Mesenchymal stem cell (in vitro differentiated cells and primary cell): ENCODE results near the gene HDAC7.

ENCODE experiments used
- DNase-seq: peaks from one replicate; pipeline ENCODE4 v3.0.0-alpha.2; 2013
- H2AFZ ChIP-seq: one replicate; pipeline ENCODE4 v1.6.1; 2013; ENCODE audit warnings: low read depth, mild to moderate bottlenecking, control low read depth, inconsistent platforms, low read length, moderate library complexity
- H2AK5ac ChIP-seq: 2 replicates; pipeline ENCODE4 v1.6.1; 2013; ENCODE audit warnings: low read length, moderate library complexity, mild to moderate bottlenecking, inconsistent platforms; ENCODE audit not compliant: severe bottlenecking
- H2BK120ac ChIP-seq: one replicate; pipeline ENCODE4 v1.6.1; 2013; ENCODE audit warnings: low read depth, mild to moderate bottlenecking, inconsistent platforms, low read length, moderate library complexity
- H2BK12ac ChIP-seq, 2 experiments: one replicate each; pipeline ENCODE4 v1.6.1; 2013; ENCODE audit warnings: inconsistent platforms in 2 of 2, low read length in 2 of 2, mild to moderate bottlenecking in 2 of 2, moderate library complexity in 2 of 2, control low read depth in 1 of 2
- H2BK15ac ChIP-seq: one replicate; pipeline ENCODE4 v1.6.1; 2013; ENCODE audit warnings: mild to moderate bottlenecking, low read depth, inconsistent platforms; ENCODE audit not compliant: poor library complexity, severe bottlenecking
- H2BK5ac ChIP-seq: 2 replicates; pipeline ENCODE4 v1.6.1; 2013; ENCODE audit warnings: low read depth, mild to moderate bottlenecking, low read length, control low read depth, inconsistent platforms; ENCODE audit not compliant: poor library complexity, severe bottlenecking
- H3K14ac ChIP-seq, 2 experiments: one replicate each; pipeline ENCODE4 v1.6.1; 2013; ENCODE audit warnings: inconsistent platforms in 2 of 2, low read length in 2 of 2, control low read depth in 1 of 2, mild to moderate bottlenecking in 1 of 2, moderate library complexity in 1 of 2
- H3K18ac ChIP-seq, 2 experiments: one replicate each; pipeline ENCODE4 v1.6.1; 2013; ENCODE audit warnings: inconsistent platforms in 2 of 2, low read length in 2 of 2, control low read depth in 1 of 2, low read depth in 1 of 2, mild to moderate bottlenecking in 1 of 2
- H3K23ac ChIP-seq, 2 experiments: one replicate each; pipeline ENCODE4 v1.6.1; 2013; ENCODE audit warnings: inconsistent platforms in 2 of 2, low read length in 2 of 2, mild to moderate bottlenecking in 2 of 2, moderate library complexity in 2 of 2, control low read depth in 1 of 2
- H3K27ac ChIP-seq: 2 replicates; pipeline ENCODE4 v1.5.1; 2013; ENCODE audit warnings: mild to moderate bottlenecking, moderate library complexity, low read length, control low read depth, inconsistent platforms; ENCODE audit not compliant: poor library complexity, severe bottlenecking
- H3K27me3 ChIP-seq, 2 experiments: 2 replicates each; pipeline versions ENCODE4 v1.6.1 to v1.7.0; 2013; ENCODE audit warnings: low read length in 2 of 2, mild to moderate bottlenecking in 2 of 2, moderate library complexity in 2 of 2, control low read depth in 1 of 2, inconsistent platforms in 1 of 2; ENCODE audit not compliant: control insufficient read depth in 1 of 2, insufficient read depth in 1 of 2
- H3K36me3 ChIP-seq, 2 experiments: 2 replicates each; pipeline versions ENCODE4 v1.6.1 to v1.7.0; 2013; ENCODE audit warnings: low read length in 2 of 2, control low read depth in 1 of 2, inconsistent platforms in 1 of 2, low read depth in 1 of 2, mild to moderate bottlenecking in 1 of 2; ENCODE audit not compliant: insufficient read depth in 2 of 2, control insufficient read depth in 1 of 2
- H3K4ac ChIP-seq, 2 experiments: one replicate each; pipeline ENCODE4 v1.6.1; 2013; ENCODE audit warnings: inconsistent platforms in 2 of 2, low read length in 2 of 2, mild to moderate bottlenecking in 2 of 2, moderate library complexity in 2 of 2, control low read depth in 1 of 2, low read depth in 1 of 2
- H3K4me1 ChIP-seq: 2 replicates; pipeline ENCODE4 v1.6.1; 2013; ENCODE audit warnings: low read depth, low read length, control low read depth; ENCODE audit not compliant: control insufficient read depth, insufficient read depth
- H3K4me2 ChIP-seq: 2 replicates; pipeline ENCODE4 v1.6.1; 2013; ENCODE audit warnings: low read length, mild to moderate bottlenecking, inconsistent platforms; ENCODE audit not compliant: poor library complexity, severe bottlenecking
- H3K4me3 ChIP-seq, 2 experiments: 2 replicates each; pipeline versions ENCODE4 v1.5.1 to v1.7.0; 2013; ENCODE audit warnings: low read length in 2 of 2, mild to moderate bottlenecking in 2 of 2, control low read depth in 1 of 2, low read depth in 1 of 2; ENCODE audit not compliant: insufficient read depth in 1 of 2
- H3K79me1 ChIP-seq: replicated peaks from 2 replicates; pipeline ENCODE4 v1.6.1; 2013; ENCODE audit warnings: mild to moderate bottlenecking, control low read depth, low read length, inconsistent platforms; ENCODE audit not compliant: poor library complexity, severe bottlenecking
- H3K9ac ChIP-seq: 2 replicates; pipeline ENCODE4 v1.7.0; 2013; ENCODE audit warnings: mild to moderate bottlenecking, low read length, moderate library complexity
- H3K9me3 ChIP-seq: 2 replicates; pipeline ENCODE4 v1.7.0; 2013; ENCODE audit warnings: mild to moderate bottlenecking, low read length; ENCODE audit not compliant: control insufficient read depth
- H4K8ac ChIP-seq: one replicate; pipeline ENCODE4 v1.6.1; 2013; ENCODE audit warnings: inconsistent platforms, mild to moderate bottlenecking, low read length, moderate library complexity
- H4K91ac ChIP-seq: one replicate; pipeline ENCODE4 v1.6.1; 2013; ENCODE audit warnings: mild to moderate bottlenecking, low read length, inconsistent platforms
- WGBS: methylation state at CpG from one replicate; pipeline ENCODE4 v1.1.7; 2013; ENCODE audit warnings: mixed read lengths; 5-methylcytosine and 5-hydroxymethylcytosine counted together

The HDAC7 gene

DNA sequence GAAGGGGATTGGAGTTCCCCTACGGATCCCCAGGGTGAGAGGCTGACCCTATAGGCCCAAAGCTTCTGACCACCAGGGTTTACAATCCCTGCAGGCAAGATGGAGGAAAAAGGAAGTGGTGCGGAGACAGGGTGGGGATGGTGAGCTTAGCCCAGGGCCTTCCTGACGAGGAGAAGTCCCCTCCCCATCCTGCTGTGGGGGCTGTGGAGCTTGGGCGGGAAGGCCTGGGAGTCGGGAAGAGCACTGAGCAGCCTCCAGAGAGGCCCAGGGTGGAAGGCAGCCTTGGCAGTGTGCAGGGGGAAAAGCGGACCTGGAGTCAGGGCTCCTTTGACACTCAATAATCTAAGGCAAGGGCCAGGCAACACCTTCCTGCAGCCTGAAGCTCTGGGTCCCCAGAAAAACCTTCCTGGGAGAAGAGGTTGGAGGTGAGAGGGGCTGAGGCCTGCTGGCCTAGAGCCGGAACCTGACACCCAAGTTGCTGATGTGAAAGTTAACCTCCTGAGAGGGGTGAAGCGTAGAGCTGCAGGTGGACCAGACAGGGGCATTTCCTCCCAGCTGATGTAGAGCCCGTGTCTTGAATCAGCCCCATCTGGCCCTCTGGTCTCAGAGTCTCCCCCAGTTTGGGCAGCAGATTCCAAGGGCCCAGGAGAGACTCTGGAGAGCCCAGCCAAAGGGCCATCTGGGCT lies 6.0 kb downstream of the HDAC7 start:
- Histone ChIP-seq H4K91ac (peak overlapping the region; percentile 90), H3K9ac (peak overlapping the region; percentile 85), H2BK12ac (peak overlapping the region; percentile 81 to 96), H3K27me3 (no peaks in the 10 kb centered on the region), H3K18ac (peak overlapping the region; percentile 89 to 95), H3K4me2 (peak overlapping the region; percentile 83), H2BK15ac (peak overlapping the region; percentile 88), H2BK5ac (peak overlapping the region; percentile 93), H2BK120ac (peak overlapping the region; percentile 95), H3K4me1 (peaks cover 71% of the 10 kb centered on the region), H3K4ac (peak overlapping the region; percentile 83 to 84), H3K79me1 (no peaks in the 10 kb centered on the region), H2AFZ (no peak overlapping the region), H2AK5ac (peak overlapping the region; percentile 96), H3K36me3 (peaks cover 15 to 25% of the 10 kb centered on the region in 2 experiments), H3K27ac (peak overlapping the region; percentile 93), H3K14ac (peak overlapping the region in 1 of 2 experiments; percentile 73), H3K4me3 (peak overlapping the region in 1 of 2 experiments; percentile 74), H3K23ac (no peak overlapping the region), H4K8ac (peak overlapping the region; percentile 80), H3K9me3 (no peaks in the 10 kb centered on the region)
- 39% methylated on average over 9 of the region's 9 CpGs for WGBS
- peak; percentile 74 for DNase-seq

DNA sequence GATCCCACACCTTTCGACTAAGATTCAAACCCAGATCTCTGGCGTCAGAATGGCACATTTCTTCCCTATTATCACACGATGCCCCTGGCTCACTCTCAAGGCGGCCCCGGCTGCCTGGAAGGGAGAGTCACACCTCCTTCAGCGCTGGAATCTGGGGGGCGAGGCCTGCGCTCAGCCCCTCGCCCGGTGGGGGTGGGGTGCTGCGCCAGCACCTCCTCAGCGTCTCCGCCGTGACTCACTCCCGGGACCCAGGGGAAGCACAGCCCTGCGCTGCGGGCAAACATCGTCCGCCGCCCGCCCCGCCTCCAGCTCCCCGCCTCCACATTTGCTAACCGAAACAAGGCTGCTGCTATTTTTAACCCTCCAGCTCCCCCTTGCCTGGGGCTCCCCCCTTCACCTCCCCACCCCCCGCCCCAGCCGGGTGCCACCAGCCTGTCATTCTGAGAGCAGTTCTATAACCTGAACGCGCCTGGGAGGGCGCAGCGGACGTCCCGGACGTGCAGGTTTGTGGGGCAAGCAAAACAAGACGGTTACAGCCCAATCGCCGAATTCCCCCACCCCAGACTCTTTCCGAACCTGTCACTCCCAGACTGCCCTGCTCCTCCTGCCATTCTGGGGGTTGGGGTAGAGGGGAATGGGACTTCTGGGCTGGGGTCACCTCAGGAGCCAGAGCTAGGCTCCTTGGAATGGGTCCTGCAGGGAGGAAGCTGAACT lies 6.7 kb downstream of the HDAC7 start:
- Histone ChIP-seq H2BK120ac (peak overlapping the region; percentile 95), H2AFZ (no peak overlapping the region), H4K91ac (peak overlapping the region; percentile 90), H3K14ac (peak overlapping the region in 1 of 2 experiments; percentile 73), H3K27ac (peak overlapping the region; percentile 94), H3K4me3 (peak overlapping the region; percentile 7 to 74), H4K8ac (peak overlapping the region; percentile 80), H3K36me3 (peaks cover 12 to 24% of the 10 kb centered on the region in 2 experiments), H3K18ac (peak overlapping the region; percentile 91 to 95), H3K4me2 (peak overlapping the region; percentile 83), H3K9ac (peak overlapping the region; percentile 85), H3K79me1 (no peaks in the 10 kb centered on the region), H2BK15ac (peak overlapping the region; percentile 82), H2AK5ac (peak overlapping the region; percentile 96), H3K23ac (peak overlapping the region in 1 of 2 experiments; percentile 67), H2BK5ac (peak overlapping the region; percentile 93), H3K9me3 (no peaks in the 10 kb centered on the region), H2BK12ac (peak overlapping the region; percentile 81 to 97), H3K4me1 (peaks cover 71% of the 10 kb centered on the region), H3K4ac (peak overlapping the region; percentile 83 to 84), H3K27me3 (no peaks in the 10 kb centered on the region)
- peak; percentile 95 for DNase-seq
- 2% methylated on average over 24 of the region's 37 CpGs for WGBS

DNA sequence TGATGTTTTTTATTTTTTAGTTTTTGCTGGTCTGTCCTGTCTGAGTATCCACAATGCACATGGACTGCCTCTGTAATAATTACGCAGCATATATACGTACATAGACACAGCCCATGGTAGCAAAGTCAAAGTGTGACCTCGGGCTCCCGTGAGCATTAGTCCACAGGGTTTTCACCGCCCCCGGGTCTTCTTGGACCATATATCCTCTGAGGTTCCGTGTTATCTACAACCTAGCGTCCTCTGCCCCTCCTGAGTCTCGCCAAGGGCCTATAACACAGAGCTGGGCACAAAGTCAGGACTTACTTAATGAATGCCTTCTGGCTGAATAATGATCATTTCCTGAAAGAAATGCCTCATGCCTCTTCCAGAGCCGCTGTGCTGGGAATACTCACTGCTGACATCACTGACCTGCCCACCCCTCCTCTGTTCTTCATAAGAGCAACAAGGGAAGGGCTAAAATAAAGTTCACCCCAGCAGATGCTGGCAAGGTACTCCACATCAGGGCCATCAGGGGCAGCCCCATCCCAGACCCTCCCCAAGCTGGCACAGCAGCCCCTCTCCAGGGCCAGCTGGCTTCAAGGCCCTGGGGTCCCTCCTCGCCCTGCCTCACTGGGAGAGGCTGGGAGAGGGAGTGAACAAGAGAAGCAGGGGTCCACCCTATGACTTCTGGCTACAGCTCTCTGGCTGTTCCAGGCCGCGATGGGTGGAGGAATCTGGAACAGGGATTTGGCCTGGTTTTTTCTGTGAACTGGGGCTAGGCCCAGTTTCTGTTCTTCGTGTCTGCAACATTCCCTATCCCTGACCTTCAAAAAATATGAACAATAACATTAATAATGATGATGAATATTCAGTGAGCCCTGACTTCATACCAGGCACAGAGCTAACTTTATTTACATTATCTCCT lies 7.9 kb downstream of the HDAC7 start:
- Histone ChIP-seq H3K9ac (peak overlapping the region; percentile 85), H2BK5ac (peak overlapping the region; percentile 69), H2AFZ (no peak overlapping the region), H3K18ac (peak overlapping the region; percentile 58 to 95), H3K14ac (peak overlapping the region in 1 of 2 experiments; percentile 72), H4K91ac (peak overlapping the region; percentile 96), H3K79me1 (no peaks in the 10 kb centered on the region), H3K36me3 (peaks cover 15 to 20% of the 10 kb centered on the region in 2 experiments), H2AK5ac (peak overlapping the region; percentile 85), H3K4me1 (peaks cover 71% of the 10 kb centered on the region), H2BK15ac (peak overlapping the region; percentile 100), H4K8ac (no peak overlapping the region), H3K23ac (peak overlapping the region in 1 of 2 experiments; percentile 38), H3K9me3 (no peaks in the 10 kb centered on the region), H3K4ac (peak overlapping the region; percentile 52 to 94), H2BK12ac (peak overlapping the region; percentile 70 to 90), H2BK120ac (peak overlapping the region; percentile 23), H3K4me3 (peak overlapping the region in 1 of 2 experiments; percentile 38), H3K27ac (peak overlapping the region; percentile 94), H3K4me2 (peak overlapping the region; percentile 0), H3K27me3 (no peaks in the 10 kb centered on the region)
- DNase-seq: peak; percentile 85
- WGBS: 53% methylated on average over 13 of the region's 14 CpGs
